ENCODE results near the gene ROPN1B.
A peak's percentile ranks its signal among the peaks of the same experiment; 100 is the strongest.

The ROPN1B gene

DNA sequence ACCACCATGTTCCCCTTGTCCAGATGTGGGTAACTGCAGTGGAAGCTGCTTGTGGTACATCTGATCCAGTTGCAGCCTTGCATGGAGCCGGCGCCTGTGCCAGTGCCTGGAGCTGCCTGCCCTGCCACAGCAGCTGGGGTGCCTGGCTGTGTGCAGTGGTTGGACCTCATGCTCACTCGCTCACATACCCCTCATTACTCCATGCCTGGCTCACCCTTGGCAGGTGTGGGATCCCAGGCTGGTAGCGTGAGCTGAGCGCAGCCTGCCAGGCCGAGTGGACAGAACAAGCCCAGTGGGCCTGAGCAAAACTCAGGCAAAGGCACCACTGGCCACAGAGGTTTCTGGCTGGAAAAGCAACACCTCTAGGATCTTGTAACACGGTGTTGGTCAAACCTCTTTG lies 35.7 kb downstream of the ROPN1B start:
- H3K27me3 Mint-ChIP-seq, result no peaks in the 10 kb centered on the region
- DNase-seq (ENCODE audit: low spot score in 2 of 2) (no peak), ATAC-seq (ENCODE audit: low read depth) (no peak)
- H3K36me3 Mint-ChIP-seq, result peaks cover 28% of the 10 kb centered on the region
- no peaks in the 10 kb centered on the region for H3K4me1 Mint-ChIP-seq
- H3K9me3 Mint-ChIP-seq, result peaks cover 20% of the 10 kb centered on the region
- H3K27ac Mint-ChIP-seq, result no peak overlapping the region
- H3K4me3 Mint-ChIP-seq, result no peak overlapping the region

DNA sequence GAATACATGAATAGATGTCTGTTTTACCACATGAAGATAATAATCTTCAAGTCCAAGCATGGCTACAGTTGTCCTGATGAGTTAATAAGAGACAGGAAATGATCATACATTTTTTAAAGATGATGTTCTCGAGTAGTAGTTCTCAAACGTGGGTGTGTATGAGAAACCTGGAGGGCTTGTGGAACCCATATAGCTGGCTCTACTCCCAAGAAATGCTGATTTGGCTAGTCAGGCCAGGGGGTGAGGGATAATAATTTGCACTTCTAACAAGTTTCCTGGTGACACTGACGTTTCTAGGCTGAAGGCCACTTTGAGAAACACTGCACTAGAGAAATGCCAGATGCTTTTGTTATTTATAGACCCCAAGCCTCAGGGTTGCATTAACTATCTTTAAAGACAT lies 37.0 kb downstream of the ROPN1B start:
- Mint-ChIP-seq H3K9me3 (peaks cover 15% of the 10 kb centered on the region), H3K4me3 (no peak overlapping the region), H3K4me1 (no peaks in the 10 kb centered on the region)

DNA sequence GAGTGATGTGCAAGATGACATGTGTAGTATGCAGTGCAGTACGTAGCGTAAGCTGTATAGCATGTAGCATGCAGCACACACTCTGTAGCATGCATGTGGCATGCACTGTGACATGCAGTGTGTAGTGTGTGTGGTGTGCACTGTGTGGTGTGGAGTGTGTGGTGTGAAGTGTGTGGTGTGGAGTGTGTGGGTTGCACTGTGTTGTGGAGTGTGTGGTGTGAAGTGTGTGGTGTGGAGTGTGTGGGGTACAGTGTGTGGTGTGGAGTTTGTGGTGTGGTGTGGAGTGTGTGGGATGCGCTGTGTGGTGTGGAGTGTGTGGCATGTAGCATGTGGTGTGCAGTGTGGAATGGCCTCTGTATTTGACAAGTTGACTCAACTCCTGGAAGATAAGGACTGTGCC lies 39.2 kb downstream of the ROPN1B start:
- H3K4me3 Mint-ChIP-seq, result no peak overlapping the region
- DNase-seq (ENCODE audit: low spot score in 2 of 2) (no peak), ATAC-seq (ENCODE audit: low read depth) (no peak)
- H3K9me3 Mint-ChIP-seq, result peaks cover 2% of the 10 kb centered on the region
- no peak overlapping the region for H3K27ac Mint-ChIP-seq
- H3K36me3 Mint-ChIP-seq, result peaks cover 48% of the 10 kb centered on the region
- H3K27me3 Mint-ChIP-seq, result no peaks in the 10 kb centered on the region
- H3K4me1 Mint-ChIP-seq, result no peaks in the 10 kb centered on the region

More for the DNA sequence above, 37.0 kb downstream of the ROPN1B start:
- peaks cover 32% of the 10 kb centered on the region for H3K36me3 Mint-ChIP-seq
- no peaks in the 10 kb centered on the region for H3K27me3 Mint-ChIP-seq
- no peak for ATAC-seq (ENCODE audit: low read depth)
- no peak overlapping the region for H3K27ac Mint-ChIP-seq
- no peak for DNase-seq (ENCODE audit: low spot score in 2 of 2)

DNA sequence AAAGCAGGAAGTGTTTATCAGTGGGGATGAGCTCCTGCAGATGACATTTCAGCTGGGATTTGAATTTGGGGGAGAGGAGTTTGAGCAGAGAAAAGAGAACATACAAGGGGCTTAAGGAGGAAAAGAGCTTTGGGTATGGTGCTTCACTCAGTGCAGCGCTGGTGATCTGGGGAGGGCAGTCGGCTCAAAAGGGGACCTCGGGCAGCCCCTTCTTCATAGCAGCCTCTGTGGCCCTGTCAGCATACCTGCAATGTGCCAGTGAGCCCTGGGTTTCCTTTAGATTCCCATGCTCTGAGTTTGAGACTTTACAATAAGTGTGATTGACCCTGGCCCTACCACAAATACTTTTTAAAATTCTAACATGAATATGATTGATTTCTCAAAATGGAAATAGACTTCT lies 40.2 kb downstream of the ROPN1B start:
- Mint-ChIP-seq H3K27me3 (no peaks in the 10 kb centered on the region), H3K9me3 (peaks cover 2% of the 10 kb centered on the region), H3K4me1 (no peaks in the 10 kb centered on the region), H3K36me3 (peaks cover 55% of the 10 kb centered on the region), H3K4me3 (no peak overlapping the region), H3K27ac (no peak overlapping the region)
- ATAC-seq (ENCODE audit: low read depth), result no peak
- no peak for DNase-seq (ENCODE audit: low spot score in 2 of 2)

DNA sequence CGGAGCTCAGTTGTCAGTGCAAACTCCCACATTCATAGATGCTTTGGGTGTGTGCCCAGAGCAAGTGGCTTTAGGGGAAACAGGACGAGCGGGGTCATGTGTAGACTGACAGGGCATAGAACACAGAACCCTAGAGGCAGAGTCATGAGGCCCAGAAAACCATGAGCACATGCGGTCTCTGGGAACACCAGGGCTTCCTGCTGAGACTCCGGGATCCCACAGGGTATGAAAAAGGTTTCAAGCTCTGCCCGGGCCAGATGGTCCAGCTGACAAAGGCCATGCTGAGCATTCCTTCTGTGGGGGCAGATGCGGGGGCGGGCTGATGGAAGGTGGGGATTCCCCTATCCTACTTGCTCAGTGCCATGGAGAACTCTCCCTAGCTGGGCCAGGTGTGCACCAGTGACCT lies 44.8 kb downstream of the ROPN1B start:
- no peak for ATAC-seq (ENCODE audit: low read depth)
- Mint-ChIP-seq H3K9me3 (peaks cover 2% of the 10 kb centered on the region), H3K4me1 (no peaks in the 10 kb centered on the region), H3K4me3 (no peak overlapping the region), H3K27me3 (no peaks in the 10 kb centered on the region), H3K27ac (no peak overlapping the region), H3K36me3 (peaks cover 48% of the 10 kb centered on the region)
- DNase-seq (ENCODE audit: low spot score in 2 of 2), result no peak

DNA sequence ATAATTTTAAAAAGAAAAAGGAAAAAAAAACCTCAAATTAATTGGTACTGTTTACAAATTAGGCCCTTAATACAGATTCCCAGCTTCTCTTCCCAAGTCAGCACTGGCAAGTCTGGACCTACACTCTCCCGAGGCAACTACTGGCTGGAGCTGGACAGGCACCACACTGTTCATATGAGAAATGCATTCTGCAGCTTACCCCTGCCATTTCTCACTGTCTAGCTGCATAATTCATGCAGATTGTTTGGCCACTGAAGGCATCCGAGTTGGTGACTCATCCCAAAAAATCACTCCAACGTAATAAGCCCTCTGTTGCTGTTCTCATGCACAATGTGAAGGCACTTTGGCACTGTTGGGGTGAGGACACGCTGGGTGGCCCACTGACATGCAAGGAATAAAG lies 45.3 kb downstream of the ROPN1B start:
- no peaks in the 10 kb centered on the region for H3K27me3 Mint-ChIP-seq
- DNase-seq (ENCODE audit: low spot score in 2 of 2) (no peak), ATAC-seq (ENCODE audit: low read depth) (no peak)
- peaks cover 2% of the 10 kb centered on the region for H3K9me3 Mint-ChIP-seq
- H3K4me1 Mint-ChIP-seq, result no peaks in the 10 kb centered on the region
- peaks cover 44% of the 10 kb centered on the region for H3K36me3 Mint-ChIP-seq
- no peak overlapping the region for H3K27ac Mint-ChIP-seq
- H3K4me3 Mint-ChIP-seq, result no peak overlapping the region

DNA sequence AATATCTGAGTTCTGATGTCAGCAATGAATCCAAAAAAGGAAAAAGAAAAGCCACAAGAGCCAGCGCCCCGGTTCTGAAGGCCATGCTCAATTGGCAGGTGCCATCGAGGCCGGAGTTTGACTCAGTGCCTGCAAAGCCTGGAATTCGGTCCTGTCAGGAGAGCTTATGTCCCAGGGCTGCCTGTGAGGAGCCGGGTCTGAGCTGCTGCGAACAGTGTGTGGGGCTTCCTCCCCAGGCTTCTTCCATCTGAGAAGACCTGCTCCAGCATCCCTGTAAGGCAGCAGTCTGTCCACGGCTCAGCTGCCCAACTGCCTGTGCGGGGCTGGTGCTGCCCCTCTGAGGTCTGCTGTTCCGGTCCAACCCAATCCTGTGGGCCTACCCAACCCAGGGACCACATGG lies 46.1 kb downstream of the ROPN1B start:
- Mint-ChIP-seq H3K27me3 (no peaks in the 10 kb centered on the region), H3K4me1 (no peaks in the 10 kb centered on the region), H3K9me3 (peaks cover 2% of the 10 kb centered on the region), H3K27ac (no peak overlapping the region), H3K4me3 (no peak overlapping the region), H3K36me3 (peaks cover 43% of the 10 kb centered on the region)
- ATAC-seq (ENCODE audit: low read depth) (no peak), DNase-seq (ENCODE audit: low spot score in 2 of 2) (no peak)

DNA sequence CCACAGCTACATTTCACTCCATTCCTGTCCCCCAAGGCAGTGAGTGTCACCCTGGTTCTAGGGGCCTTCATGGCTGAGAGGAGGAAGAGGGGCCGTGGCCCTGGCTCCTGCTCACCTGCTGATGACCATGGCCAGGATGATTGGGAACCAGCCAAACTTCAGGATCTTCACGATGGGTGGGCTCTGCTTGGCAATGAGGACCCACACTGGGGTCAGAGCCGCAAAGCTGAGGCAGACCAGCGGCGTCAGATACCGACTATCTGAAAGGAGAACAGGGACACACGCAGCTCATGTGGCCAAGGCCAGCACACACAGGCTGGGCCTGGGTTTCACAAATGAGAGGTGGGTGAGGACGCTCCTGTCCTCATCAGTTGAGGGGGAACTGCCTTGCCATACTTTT lies 47.6 kb downstream of the ROPN1B start:
- H3K27me3 Mint-ChIP-seq, result no peaks in the 10 kb centered on the region
- H3K27ac Mint-ChIP-seq, result no peak overlapping the region
- no peak for ATAC-seq (ENCODE audit: low read depth)

DNA sequence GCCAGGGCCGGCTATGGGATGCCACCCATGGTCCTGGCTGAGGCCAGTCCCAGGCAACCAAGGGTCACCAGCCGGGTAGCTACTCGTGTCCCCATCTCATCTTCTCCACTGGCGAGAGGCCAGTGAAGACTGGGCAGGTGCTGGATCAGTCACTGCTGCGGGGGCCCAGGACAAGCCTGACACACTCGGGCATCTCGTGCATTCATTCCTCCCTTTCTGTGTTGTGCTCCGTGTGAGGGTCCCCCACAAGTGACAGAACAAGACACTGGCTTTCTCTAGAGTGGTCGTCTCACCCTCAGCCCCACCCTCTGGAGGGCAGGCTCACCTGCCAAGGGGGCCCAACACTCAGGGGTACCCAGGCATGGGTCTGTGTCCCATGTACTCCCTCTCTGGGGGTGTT lies 48.4 kb downstream of the ROPN1B start:
- H3K36me3 Mint-ChIP-seq, result peaks cover 32% of the 10 kb centered on the region

More for the DNA sequence above, 47.6 kb downstream of the ROPN1B start:
- no peaks in the 10 kb centered on the region for H3K4me1 Mint-ChIP-seq
- no peak overlapping the region for H3K4me3 Mint-ChIP-seq
- no peaks in the 10 kb centered on the region for H3K9me3 Mint-ChIP-seq
- DNase-seq (ENCODE audit: low spot score in 2 of 2), result no peak
- H3K36me3 Mint-ChIP-seq, result peaks cover 38% of the 10 kb centered on the region

DNA sequence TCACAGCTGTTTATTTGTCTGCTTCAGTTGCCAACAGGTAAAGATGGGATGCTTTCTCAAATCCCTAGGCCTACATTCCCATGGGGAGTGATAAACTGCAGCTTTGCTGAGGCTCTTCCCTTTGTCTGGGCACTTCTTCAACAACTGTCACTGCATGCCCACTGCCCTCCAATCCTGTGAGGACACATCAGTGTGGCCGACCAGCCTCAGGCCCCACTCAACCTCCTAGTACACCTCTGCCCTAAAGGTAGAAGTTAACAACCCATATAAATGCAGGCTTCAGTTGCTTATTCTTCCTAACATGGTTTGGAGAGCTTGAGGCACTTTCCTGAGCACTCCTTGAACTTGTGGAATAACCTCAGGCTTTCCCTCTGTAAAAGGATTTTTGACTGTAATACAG lies 49.6 kb downstream of the ROPN1B start:
- Mint-ChIP-seq H3K27ac (no peak overlapping the region), H3K36me3 (peaks cover 31% of the 10 kb centered on the region), H3K9me3 (no peaks in the 10 kb centered on the region), H3K4me3 (no peak overlapping the region), H3K4me1 (no peaks in the 10 kb centered on the region), H3K27me3 (no peaks in the 10 kb centered on the region)
- ATAC-seq (ENCODE audit: low read depth) (no peak), DNase-seq (ENCODE audit: low spot score in 2 of 2) (no peak)

More for the DNA sequence above, 48.4 kb downstream of the ROPN1B start:
- H3K4me1 Mint-ChIP-seq, result no peaks in the 10 kb centered on the region
- H3K9me3 Mint-ChIP-seq, result no peaks in the 10 kb centered on the region
- H3K4me3 Mint-ChIP-seq, result no peak overlapping the region
- H3K27ac Mint-ChIP-seq, result no peak overlapping the region
- no peaks in the 10 kb centered on the region for H3K27me3 Mint-ChIP-seq
- ATAC-seq (ENCODE audit: low read depth) (no peak), DNase-seq (ENCODE audit: low spot score in 2 of 2) (no peak)

DNA sequence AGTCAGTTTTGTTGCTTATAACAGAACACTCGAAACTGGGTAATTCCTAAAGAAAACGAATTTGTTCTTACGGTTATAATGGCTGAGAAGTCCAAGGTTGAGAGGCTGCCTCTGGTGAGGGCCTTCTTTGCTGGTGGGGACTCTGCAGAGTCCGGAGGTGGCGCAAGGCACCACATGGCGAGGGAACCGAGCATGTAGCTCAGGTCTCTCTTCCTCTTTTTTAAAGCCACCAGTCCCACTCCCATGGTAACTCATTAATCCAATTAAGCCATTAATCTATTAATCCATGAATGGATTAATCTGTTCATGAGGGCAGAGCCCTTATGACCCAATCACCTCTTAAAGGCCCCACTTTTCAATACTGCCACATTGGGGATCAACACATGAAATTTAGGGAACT lies 50.0 kb downstream of the ROPN1B start:
- DNase-seq (ENCODE audit: low spot score in 2 of 2), result no peak
- Mint-ChIP-seq H3K36me3 (peaks cover 29% of the 10 kb centered on the region), H3K27me3 (no peaks in the 10 kb centered on the region), H3K4me3 (no peak overlapping the region), H3K27ac (no peak overlapping the region), H3K4me1 (no peaks in the 10 kb centered on the region), H3K9me3 (no peaks in the 10 kb centered on the region)
- ATAC-seq (ENCODE audit: low read depth), result no peak

DNA sequence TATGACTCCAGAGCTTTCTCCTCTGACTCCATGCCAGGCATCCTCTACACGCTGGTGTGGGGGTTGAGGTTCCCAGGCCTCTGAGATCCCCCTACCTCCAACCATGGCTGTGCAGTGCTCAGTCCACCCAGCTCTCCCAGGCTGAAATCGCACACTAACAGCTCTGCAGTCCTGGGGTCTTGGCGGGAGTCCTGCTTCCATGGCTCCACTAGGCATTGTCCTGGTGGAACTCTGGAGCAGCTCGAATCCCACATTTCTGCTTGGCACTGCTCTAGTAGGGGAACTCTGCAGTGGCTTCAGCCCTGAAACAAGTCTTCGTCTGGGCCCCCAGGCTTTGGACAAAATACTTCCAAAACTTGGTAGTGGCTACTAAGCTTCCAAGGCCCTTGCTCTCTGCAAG lies 50.7 kb downstream of the ROPN1B start:
- Mint-ChIP-seq H3K9me3 (no peaks in the 10 kb centered on the region), H3K36me3 (peaks cover 24% of the 10 kb centered on the region), H3K4me1 (no peaks in the 10 kb centered on the region), H3K27ac (no peak overlapping the region), H3K4me3 (no peak overlapping the region), H3K27me3 (no peaks in the 10 kb centered on the region)
- ATAC-seq (ENCODE audit: low read depth) (no peak), DNase-seq (ENCODE audit: low spot score in 2 of 2) (no peak)

DNA sequence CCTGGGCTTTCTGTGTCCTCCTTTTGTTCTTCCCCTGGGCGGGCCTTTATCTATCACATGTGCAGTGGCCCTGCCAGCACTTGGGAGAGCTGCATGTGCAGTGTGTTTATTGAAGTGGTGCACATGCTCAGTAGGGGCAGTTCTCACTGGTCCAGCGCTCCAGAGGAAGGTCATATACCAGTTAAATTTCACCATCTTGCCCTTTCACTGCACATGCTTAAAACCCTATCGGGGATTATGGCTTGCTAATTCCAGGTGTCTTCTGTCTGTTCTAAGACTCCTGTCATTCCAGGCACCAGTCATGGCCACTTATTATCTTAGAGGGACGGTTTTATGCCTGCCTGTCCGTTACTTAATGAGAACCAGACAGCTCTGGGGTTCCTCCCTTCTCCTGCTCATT lies 52.2 kb downstream of the ROPN1B start:
- H3K27ac Mint-ChIP-seq, result no peak overlapping the region
- peaks cover 9% of the 10 kb centered on the region for H3K4me1 Mint-ChIP-seq

DNA sequence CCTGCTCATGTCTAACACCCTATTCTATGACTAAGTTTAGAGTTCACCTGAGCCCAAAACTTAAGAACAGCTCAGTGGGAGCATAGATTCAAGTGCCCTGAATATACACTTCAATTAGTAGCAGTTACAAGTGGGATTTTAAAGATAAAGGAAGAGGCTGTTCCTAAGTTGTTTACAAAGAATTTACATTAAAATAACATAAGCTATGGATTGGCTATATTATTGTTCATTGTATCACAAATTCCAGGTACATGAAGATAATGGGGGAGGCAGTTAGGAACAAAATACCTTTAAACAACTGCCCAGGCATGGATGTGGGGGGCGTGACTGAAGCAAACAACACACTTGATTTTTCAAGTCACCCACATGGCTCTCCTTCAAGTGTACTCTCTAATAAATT lies 52.7 kb downstream of the ROPN1B start:
- Mint-ChIP-seq H3K4me3 (no peak overlapping the region), H3K4me1 (peaks cover 13% of the 10 kb centered on the region), H3K27me3 (no peaks in the 10 kb centered on the region), H3K27ac (peak overlapping the region; percentile 10), H3K36me3 (peaks cover 15% of the 10 kb centered on the region), H3K9me3 (no peaks in the 10 kb centered on the region)
- no peak for DNase-seq (ENCODE audit: low spot score in 2 of 2)
- no peak for ATAC-seq (ENCODE audit: low read depth)

More for the DNA sequence above, 52.2 kb downstream of the ROPN1B start:
- DNase-seq (ENCODE audit: low spot score in 2 of 2) (no peak), ATAC-seq (ENCODE audit: low read depth) (no peak)
- Mint-ChIP-seq H3K36me3 (peaks cover 17% of the 10 kb centered on the region), H3K4me3 (no peak overlapping the region), H3K9me3 (no peaks in the 10 kb centered on the region), H3K27me3 (no peaks in the 10 kb centered on the region)

DNA sequence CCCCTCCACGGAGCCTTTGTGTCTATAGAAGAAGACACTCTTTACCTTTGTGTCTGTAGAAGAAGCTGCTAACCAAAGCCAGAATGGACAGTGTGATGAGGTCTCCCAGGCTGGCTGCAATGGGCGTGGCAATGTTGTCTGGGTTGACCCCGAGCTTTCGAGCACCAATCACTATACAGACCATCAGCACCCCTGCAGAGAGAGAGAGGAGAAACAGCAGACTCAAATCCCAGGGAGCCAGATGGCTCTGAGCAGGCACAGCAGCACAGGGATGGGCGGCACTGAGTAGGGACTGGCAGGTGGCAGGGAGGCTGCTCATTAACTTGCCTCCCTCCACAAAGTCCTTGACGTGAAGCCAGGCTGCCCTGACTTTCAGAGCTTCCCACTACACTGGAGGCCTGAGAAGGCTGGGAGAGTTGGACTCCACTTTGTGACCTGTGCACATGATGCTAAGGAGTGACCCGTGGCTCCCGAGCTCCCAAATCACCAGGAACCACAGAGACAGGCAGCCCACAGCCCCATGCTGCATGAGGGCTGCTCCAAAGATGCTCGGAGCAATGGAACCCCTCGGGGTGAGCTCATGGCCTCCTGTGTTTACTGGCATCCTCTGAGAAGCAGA lies 53.9 kb downstream of the ROPN1B start:
- DNase-seq (ENCODE audit: low spot score in 2 of 2) (no peak), ATAC-seq (ENCODE audit: low read depth) (no peak)
- Mint-ChIP-seq H3K4me3 (no peak overlapping the region), H3K27me3 (no peaks in the 10 kb centered on the region), H3K36me3 (peaks cover 19% of the 10 kb centered on the region), H3K4me1 (peaks cover 17% of the 10 kb centered on the region), H3K9me3 (peaks cover 6% of the 10 kb centered on the region), H3K27ac (no peak overlapping the region)
